K562 (cell line): ENCODE results near the gene ANKMY1.

Source experiments
- CC2D1A ChIP-seq: fragments of 450-650 bp; IDR thresholded peaks from 2 replicates; pipeline ENCODE4 v1.6.1; 2017; ENCODE audit warnings: mild to moderate bottlenecking
- CTCF ChIP-seq, 3 experiments: IDR thresholded peaks in 2 of 3; conservative IDR thresholded peaks in 1 of 3; 2 replicates each; pipeline ENCODE4 v1.5.1; 2011 to 2012; ENCODE audit warnings: low read length in 3 of 3, mild to moderate bottlenecking in 3 of 3, control low read depth in 2 of 3, improper control_type of control experiment in 1 of 3, inconsistent platforms in 1 of 3, low read depth in 1 of 3, mixed read lengths in 1 of 3, moderate library complexity in 1 of 3; ENCODE audit not compliant: insufficient read depth in 2 of 3
- EZH2 ChIP-seq: IDR thresholded peaks from 2 replicates; pipeline ENCODE4 v1.6.1; 2012; ENCODE audit warnings: low read depth, mild to moderate bottlenecking, inconsistent platforms, low read length, borderline replicate concordance
- MYBL2 ChIP-seq, 2 experiments: fragments of 450-650 bp in 1 of 2; sonication (generic) in 1 of 2; formaldehyde crosslinking in 1 of 2; IDR thresholded peaks; 2 replicates each; pipeline versions ENCODE4 v1.6.1 to v1.8.1; 2017 to 2022; ENCODE audit warnings: borderline replicate concordance in 1 of 2, inconsistent platforms in 1 of 2, low read depth in 1 of 2, mild to moderate bottlenecking in 1 of 2, missing genetic modification reagents in 1 of 2, moderate library complexity in 1 of 2
- NKRF ChIP-seq: fragments of 450-650 bp; IDR thresholded peaks from 2 replicates; pipeline ENCODE4 v1.6.1; 2016; ENCODE audit warnings: borderline replicate concordance
- SP1 ChIP-seq: sonication (generic); formaldehyde crosslinking; IDR thresholded peaks from 2 replicates; pipeline ENCODE4 v1.8.1; 2022; ENCODE audit warnings: mild to moderate bottlenecking, missing genetic modification reagents
- SPI1 ChIP-seq: IDR thresholded peaks from 2 replicates; pipeline ENCODE4 v1.6.1; 2011; ENCODE audit warnings: low read depth, low read length, control low read depth, borderline replicate concordance
- USF2 ChIP-seq: sonication (generic); formaldehyde crosslinking; IDR thresholded peaks from 2 replicates; pipeline ENCODE4 v1.5.0; 2020; ENCODE audit warnings: missing genetic modification reagents
- ZEB2 ChIP-seq: fragments of 450-650 bp; IDR thresholded peaks from 2 replicates; pipeline ENCODE4 v1.6.1; 2016
- ZNF561 ChIP-seq: fragments of 450-650 bp; formaldehyde crosslinking; conservative IDR thresholded peaks from 2 replicates; pipeline ENCODE4 v1.4.0; 2020; ENCODE audit warnings: mild to moderate bottlenecking, moderate library complexity
- ZZZ3 ChIP-seq: fragments of 450-650 bp; IDR thresholded peaks from 2 replicates; pipeline ENCODE4 v1.6.1; 2016; ENCODE audit warnings: antibody characterized with exemption, mild to moderate bottlenecking, moderate library complexity
- TF ChIP-seq, protein P1 (sequence below): fragments of 250-450 bp; sonication (Bioruptor Pico); IDR thresholded peaks from 2 replicates; pipeline ENCODE4 v1.4.0; 2020; ENCODE audit warnings: mild to moderate bottlenecking, moderate library complexity

GRCh38 chr2:240602266-240603050, 44.7 kb upstream of the ANKMY1 start:
- TF ChIP-seq SPI1 (no peak), CC2D1A (no peak), ZNF561 (CRISPR knock-in tag) (no peak), CTCF (IDR thresholded peaks at IDR 0.05 in 2 of 3, conservative IDR thresholded peaks at IDR 0.05 in 1 of 3; ENCODE audit: insufficient read depth in 2 of 3, low read depth in 1 of 3, low read length in 3 of 3) (no peak), ZZZ3 (no peak), MYBL2 (IDR thresholded peaks at IDR 0.05; ENCODE audit: low read depth) (no peak), MYBL2 (CRISPR knock-in tag; IDR thresholded peaks at IDR 0.05; ENCODE audit: borderline replicate concordance) (no peak), USF2 (CRISPR knock-in tag) (no peak), SP1 (CRISPR knock-in tag) (no peak), NKRF (no peak), EZH2 (no peak), ZEB2 (no peak)
- TF ChIP-seq, protein P1, sequence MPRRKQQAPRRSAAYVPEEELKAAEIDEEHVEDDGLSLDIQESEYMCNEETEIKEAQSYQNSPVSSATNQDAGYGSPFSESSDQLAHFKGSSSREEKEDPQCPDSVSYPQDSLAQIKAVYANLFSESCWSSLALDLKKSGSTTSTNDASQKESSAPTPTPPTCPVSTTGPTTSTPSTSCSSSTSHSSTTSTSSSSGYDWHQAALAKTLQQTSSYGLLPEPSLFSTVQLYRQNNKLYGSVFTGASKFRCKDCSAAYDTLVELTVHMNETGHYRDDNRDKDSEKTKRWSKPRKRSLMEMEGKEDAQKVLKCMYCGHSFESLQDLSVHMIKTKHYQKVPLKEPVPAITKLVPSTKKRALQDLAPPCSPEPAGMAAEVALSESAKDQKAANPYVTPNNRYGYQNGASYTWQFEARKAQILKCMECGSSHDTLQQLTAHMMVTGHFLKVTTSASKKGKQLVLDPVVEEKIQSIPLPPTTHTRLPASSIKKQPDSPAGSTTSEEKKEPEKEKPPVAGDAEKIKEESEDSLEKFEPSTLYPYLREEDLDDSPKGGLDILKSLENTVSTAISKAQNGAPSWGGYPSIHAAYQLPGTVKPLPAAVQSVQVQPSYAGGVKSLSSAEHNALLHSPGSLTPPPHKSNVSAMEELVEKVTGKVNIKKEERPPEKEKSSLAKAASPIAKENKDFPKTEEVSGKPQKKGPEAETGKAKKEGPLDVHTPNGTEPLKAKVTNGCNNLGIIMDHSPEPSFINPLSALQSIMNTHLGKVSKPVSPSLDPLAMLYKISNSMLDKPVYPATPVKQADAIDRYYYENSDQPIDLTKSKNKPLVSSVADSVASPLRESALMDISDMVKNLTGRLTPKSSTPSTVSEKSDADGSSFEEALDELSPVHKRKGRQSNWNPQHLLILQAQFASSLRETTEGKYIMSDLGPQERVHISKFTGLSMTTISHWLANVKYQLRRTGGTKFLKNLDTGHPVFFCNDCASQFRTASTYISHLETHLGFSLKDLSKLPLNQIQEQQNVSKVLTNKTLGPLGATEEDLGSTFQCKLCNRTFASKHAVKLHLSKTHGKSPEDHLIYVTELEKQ (CRISPR knock-in tag), result no peak
